B cell (primary cell): ENCODE data around the gene NCKAP5L.

Source experiments
- CTCF ChIP-seq: fragments of 200-600 bp; IDR thresholded peaks from one replicate; pipeline ENCODE4 v1.8.0; 2022; ENCODE audit warnings: antibody characterized with exemption, mild to moderate bottlenecking
- EZH2 ChIP-seq: IDR thresholded peaks from 2 replicates; pipeline ENCODE4 v1.6.1; 2012; ENCODE audit warnings: borderline replicate concordance, low read depth, mild to moderate bottlenecking, moderate library complexity, low read length; ENCODE audit not compliant: insufficient read depth, poor library complexity, severe bottlenecking

DNA sequence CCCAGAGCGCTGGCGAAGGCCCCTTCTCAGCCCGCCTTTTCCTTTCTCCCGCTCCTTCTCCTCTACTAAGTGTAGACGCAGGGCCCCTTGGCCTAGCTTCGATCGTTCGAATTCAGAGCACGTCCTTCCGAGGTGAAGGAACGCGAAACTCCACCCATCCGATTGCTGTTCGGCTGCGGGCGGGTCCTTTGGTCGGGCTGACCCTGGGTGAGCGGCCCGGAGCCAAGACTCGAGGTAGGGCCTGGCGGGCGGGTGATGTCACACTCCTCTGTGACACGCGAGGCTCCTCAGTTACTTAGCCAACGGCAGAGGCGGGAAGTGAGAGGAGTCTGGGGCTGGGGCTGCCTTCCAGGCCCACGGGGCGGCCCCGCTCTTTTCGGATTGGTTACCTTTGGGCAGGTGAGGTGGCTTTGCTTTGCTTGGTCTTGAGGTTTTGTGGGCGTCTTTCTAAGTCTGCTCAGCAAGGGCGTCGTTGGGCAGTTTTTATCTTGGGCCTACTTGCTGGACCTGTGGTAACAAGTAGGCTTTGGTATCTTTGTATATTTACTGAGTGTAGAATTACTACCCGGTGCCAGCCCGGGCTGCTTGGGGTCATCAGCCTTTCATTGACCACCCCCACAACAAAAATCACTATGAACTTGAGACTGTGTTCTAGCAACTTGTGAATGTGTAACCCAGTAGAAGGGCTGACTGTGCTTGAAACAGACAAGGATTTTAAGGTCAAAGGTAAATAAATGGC, 86.2 kb downstream of the NCKAP5L start:
- TF ChIP-seq EZH2 (no peak), CTCF (no peak)
